NCI-H1694 treated with DMSO at 0.1 percent for 48 hours (cell line): Measurements from ENCODE around the gene DPP9.
"Not testable (repeated sequence)": the region's sequence is repeated elsewhere in the genome, so short reads cannot be mapped to it uniquely, and the experiment has no call there.

Experiments
- DNase-seq: peaks from one replicate; lab custom pipeline; 2025; lab: John Stamatoyannopoulos, UW

The DPP9 gene

DNA sequence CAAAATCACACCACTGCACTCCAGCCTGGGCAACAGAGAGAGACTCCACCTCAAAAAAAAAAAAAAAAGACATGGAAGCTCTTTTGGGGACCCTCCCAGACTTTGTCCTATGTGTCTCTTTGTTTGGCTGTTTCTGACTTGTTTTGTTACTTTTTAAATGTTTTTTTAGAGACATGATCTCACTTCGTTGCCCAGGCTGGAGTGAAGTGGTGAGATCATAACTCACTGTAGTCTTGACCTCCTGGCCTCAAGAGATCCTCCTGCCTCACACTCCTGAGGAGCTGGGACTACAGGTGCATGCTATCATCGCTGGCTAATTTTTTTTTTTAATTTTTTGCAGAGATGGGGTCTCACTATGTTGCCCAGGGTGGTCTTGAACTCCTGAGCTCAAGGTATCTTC is 16.4 kb upstream of the DPP9 start:
- DNase-seq: no peak

DNA sequence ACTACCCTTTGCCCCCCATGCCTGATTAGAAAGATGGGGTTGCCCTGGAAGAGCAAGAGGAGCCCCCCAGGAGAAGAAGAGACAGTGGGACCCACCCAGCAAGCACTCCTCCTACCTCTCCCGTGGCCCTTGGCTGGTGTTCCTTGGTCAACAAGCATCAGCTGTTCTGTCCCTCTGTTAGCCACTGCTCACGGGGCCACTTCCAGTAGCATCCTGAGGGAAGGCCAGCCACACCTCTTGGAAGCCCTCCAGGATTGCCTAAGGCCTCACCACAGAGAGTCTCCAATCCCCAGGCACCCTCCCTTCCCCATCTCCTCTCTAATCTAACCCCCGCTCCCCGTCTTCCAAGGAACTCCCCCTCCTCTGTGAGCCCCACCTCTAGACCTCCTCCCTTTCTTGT is 15.1 kb upstream of the DPP9 start:
- no peak for DNase-seq

DNA sequence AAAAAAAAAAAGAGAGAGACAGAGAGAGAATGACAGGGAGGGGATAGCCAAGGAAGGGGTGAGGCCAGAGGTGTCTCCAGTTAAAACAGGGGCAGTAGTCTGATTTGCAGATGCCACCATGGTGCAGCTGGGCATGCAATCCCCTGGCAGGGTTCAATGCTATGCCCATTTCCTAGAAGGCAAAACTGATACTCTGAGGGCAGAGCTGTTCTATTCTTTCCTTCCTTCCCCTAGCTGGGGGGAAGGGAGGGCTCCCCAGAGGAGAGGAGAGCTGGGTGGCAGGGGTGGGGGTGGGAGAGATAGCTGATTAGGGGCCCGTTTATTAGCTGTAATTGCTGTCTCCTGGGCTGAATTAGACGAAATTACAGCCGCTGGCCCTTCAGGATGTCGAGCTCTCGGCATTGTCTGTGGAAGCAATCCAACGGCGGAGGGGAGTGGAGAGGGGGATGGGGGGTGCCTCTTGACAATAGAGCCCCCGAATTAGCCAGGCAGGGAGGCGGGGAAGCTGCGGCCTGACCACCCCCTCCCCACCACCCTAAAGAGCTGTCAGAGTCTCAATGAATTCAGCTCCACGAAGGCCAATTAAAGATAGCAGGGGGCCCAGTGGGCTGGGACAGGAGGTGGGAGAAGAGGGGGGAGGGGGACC is 14.4 kb upstream of the DPP9 start:
- no peak for DNase-seq

DNA sequence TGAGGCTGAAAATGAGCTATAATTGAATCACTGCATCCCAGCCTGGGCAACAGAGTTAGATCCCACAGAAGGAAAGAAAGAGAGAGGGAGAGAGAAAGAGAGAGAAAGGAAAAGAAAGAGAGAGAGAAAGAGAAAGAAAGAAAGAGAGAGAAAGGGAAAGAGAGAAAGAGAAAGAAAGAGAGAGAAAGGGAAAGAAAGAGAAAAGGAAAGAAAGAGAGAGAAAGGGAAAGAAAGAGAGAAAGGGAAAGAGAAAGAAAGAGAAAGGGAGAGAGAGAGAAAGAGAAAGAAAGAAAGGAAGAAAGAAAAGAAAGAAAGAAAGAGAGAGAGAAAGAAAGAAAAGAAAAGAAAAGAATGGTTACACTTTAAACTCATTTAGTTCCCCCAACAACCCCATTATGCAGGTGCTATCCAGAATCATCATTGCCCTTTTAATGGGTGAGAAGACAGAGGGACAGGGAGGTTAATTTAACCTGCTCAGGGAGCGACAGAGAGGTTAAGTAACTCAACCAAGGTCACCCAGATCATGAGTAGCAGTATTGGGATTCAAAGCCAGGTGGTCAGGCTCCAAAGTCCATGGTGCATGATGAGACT is 10.2 kb upstream of the DPP9 start:
- no peak for DNase-seq

DNA sequence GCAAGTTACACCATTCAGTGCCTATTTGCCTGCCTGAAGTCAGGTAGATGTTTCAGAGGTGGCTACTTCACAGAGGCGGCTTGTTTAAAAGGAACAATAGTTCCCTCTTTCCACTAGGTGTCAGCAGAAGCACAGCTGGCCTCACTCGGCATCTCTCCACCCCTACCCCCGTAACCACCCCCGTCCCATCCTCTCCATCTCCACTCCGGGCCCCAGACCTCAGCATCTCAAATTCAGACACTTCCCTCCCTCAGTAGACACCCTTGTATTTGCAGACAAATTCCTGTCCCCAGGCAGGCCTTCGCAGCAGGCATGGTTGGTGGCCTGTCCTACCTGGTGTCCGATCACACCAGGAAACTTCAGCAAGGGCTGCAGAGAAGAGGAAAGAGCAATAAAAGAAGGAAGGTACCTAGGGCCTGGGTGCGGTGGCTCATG is 9.1 kb upstream of the DPP9 start:
- no peak for DNase-seq

DNA sequence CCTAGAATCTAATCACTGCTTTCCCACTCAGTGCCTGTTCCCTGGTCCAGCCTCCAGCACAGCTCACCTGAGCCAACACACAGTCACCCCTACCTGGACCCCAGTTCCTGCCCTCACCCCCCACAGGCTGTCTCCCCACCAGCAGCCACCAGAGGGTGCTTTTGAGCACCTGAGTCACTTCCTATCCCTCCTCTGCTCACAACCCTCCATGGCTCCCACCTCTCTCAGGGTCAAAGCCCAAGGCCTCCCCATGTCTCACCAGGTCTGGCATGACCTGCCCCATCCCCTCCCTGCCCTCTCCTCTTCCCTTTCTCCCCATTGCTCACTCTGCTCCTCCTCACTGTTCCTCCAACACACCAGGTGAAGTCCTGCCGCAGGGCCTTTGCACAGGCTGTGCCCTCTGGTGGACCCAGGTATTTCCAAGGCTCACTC is 7.1 kb upstream of the DPP9 start:
- no peak for DNase-seq

DNA sequence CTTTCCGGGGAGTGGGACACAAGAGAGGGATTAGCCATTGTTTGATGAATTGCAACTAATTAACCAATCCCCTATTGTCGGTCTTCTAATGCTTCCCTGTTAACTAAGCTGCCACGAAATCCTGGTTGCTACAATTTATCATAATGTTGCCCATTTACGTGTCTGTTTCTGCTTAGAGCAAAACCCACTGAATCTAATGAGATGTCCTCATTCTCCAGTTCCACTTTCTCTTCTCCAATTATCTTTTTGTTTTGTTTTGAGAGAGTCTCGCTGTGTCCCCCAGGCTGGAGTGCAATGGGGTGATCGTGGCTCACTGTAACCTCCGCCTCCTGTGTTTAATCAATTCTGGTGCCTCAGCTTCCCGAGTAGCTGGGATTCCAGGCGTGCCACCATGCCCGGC is 5.2 kb upstream of the DPP9 start:
- no peak for DNase-seq

DNA sequence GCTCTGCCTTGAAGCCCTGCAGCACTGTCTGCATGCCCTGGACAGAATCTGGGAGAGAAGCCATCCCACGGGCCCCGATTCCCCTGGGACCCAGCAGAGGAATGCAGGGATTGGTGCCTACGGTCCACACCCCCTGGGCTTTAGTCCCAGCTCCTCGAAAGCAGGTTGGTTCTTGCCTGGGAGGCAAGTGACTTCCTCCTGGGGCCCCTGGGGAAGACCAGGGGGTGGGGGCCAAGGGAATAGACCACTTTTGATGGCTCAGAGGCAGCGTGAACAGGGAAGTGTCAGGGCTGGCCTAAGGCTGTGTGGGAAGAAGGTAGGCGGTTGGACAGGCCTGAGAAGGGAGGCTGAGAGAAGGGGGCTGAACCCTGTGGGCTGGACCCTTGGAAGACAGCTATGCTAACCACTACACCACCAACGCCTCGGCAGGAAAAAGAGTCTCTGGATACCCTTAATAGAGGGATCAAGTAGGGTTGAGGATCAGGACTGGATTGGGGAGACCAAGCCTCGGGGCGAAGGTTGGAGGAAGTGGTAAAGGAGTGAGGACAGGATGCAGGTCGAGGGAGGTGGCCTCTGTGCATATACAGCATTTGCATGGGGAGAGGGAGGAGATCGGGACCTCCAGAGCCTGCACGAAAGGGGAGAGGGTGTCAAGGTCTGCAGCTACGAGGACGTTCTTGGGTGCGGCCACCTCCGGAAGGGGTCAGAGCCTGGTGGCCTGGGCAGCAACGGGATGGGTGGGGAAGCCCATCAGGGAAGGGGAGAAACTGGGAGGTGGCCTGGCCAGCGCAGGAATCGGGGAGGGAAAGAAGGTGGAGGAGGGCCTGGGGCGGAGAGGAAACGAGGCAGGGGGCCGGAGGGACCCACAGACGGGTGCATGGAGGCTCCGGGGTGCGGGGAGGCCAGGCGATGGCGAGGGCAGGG is 709 bp downstream of the DPP9 start:
- DNase-seq: no peak

DNA sequence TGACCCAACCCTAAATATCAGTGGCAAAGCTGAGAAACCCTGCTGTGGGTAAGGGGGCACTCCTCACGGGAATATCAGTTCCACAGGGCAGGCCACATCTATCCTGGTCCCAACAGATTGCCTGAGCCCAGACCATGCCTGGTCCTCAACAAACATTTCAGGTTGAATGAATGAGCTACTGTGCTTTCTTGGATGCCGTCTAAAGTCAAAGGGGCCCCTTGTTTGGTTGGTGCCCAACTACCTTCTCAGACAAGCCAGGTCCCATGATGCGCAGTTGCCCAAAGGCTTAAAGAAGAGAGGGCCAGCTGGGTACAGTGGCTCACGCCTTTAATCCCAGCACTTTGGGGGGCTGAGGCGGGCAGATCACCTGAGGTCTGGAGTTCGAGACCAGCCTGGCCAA is 2.4 kb downstream of the DPP9 start:
- DNase-seq: no peak

DNA sequence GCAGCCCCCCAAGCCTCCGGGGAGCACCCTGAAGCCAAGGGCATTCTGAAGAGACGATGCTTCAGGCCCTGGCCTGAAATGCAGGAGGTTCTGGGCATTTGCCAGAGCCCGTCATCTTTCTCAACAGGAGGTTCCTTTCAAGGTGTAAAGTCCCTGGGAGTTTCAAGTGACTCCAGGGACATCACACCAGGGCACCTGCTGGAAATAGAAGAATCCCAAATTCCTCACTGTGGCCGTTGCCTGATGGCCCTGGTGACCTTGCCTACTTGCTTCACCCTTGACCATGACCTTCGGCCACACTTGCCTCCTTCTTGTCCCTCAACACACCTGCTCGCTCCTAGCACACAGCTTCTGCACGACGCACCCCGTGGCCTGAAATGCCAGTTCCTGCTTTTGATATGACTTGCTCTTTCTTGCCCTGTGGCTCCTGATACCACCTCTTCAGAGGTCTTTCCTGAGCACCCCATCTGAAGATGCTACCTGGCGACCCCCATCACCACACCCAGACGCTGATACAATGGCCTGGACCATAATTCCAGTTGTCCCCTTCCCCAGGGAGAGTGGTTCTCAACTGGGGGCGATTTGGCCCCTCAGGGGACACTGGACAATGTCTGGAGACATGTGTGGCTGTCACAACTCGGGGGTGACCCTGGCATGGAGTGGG is 3.5 kb downstream of the DPP9 start:
- no peak for DNase-seq

DNA sequence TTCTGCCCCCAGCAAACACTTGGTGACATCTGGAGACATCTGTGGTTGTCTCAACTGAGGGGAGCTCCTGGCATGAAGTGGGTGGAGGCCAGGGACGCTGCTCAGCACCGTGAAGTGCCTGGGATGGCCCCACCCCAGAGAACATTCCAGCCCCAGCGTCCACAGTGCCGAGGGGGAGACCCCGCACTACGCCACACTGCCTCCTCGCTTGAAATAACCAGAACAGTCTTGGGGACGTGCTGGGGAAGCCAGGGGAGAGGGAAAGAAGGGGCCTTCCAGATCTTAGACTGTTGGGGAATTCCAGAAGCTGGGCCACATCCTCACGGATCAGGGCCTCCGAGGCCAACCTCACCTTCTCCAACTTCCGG is 4.2 kb downstream of the DPP9 start:
- DNase-seq: no peak

DNA sequence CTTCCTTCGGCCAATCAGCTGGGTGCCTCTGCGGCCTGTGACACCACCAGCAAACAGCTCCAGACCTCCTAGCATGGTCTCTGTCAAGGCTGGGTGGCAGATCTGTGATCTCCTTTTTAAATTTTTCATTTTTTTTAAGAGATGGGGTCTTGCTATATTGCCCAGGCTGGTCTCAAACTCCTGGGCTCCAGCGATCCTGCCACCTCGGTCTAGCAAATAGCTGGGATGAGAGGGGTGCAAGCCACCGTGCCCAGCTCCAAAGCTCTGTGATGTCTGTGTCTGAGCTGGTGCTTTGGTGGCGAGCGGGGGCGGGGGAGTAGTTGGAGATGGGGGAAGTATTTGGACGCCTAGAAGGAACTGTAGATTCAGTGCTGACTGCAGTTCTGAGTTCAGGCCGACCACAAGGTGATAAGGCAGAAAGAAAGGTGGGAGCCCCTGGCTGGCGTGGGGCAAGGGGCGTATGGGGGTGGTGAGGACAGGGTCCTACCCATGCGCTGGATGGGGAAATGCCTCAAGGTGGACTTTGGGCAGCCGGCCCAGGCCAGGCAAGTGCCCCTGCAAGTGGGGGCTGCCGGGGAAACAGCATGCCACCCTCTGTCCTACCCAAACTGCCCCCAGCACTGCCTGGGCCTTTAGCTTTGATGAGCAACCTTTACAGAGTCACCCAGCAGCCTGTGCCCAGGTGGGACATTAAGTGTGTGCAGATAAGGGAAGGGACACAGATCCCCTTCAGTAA is 5.5 kb downstream of the DPP9 start:
- DNase-seq: no peak

DNA sequence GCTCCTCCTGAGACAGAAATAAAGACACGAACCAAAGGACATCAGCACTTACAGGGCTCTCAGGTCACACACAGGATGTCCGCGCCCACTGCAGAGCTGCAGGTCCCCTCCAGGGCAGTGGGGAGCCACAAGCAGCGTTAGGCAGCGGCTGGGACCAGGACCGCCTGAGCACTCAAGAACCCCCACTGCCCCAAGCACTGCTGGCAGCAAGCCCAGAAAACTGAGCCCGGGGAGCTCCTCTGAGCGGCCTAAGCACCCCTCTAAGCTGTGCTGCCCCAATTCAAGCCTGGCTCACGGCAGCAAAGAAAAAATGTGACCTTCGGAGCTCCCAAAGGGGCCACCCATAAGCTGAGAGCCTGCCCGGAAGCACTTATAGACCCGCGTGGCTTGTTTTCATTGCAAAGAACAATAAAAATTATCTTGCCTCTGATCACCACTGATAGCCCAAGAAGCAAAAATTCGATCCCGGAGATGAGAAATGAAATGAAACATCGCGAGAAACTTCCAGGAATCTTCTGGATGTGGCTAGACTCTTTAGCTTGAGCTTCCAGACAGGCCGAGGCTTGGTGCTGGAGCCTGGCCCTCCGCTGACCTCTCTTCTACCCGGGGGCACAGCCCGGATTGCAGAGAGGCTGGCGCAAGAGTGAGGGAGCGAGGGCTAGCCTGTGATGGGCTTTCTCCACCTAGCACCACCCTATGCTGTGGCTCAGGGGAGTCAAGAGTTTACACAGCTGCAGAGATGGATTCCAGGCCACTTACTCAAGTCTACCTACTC is 6.3 kb downstream of the DPP9 start:
- DNase-seq: no peak

DNA sequence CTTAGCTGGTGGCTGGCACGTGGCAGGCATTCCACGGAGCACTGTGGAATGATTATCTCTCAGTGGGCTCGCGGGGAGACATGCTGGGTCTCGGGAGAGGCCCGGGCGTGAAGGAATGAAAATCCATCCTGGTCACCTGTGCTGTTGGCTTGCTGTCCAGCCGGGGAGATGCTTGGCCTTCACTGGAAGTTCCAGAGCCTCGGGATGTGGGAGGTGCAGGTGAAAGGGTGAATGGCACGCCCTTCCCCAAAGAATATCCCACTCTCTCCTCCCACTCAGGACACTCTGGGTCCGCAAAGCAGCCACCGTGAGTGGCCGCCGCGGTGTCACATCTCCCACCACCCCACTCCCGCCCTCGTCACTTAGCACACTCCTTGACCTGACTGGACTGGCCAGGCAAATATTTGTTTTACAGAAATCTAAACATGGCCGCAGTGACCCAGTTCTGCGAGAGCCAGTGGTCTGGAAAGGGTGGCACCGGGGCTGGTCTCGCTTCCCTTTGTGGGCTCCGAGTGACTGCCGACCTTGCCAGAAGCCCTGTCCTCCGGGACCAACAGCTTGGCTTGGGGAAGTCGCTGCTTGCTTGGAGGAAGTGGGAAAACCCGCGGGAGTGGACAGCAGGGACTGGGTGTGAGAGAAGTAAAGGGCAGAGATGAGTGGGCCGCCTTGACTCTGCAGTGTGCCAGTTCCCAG is 8.0 kb downstream of the DPP9 start:
- no peak for DNase-seq

DNA sequence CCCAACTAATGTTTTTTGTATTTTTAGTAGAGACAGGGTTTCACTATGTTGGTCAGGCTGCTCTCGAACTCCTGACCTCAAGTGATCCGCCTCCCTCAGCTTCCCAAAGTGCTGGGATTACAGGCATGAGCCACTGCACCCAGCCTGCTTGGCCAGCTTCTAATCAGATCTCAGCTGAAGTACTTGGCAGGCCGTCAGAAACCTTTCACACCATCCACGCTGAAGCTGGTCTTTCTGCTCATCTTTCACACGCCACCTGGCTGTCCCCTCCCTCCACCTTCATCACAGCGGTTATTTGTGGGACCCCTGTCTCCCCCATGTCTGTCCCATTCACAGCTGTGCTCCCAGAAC is 8.5 kb downstream of the DPP9 start:
- DNase-seq: not testable (repeated sequence)

DNA sequence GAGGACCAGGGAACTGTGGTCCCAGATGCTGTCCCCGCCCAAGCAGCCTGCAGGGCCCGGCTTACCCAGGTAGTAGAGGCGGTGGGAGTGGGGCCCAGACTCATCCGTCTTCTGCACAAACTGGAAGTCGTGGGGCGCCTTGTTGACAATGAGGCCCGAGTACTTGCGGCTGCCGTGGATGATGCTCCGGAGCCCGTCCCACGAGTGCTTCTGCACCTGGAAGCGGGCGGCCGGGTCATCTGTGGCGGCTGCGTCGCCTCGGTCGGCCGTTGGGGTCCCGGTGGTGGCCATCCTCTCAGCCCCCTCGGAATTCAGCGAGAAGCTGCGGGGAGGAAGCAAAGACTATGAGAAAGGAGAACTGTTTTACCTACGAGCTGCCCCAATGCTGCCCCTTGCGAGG is 9.6 kb downstream of the DPP9 start:
- no peak for DNase-seq

DNA sequence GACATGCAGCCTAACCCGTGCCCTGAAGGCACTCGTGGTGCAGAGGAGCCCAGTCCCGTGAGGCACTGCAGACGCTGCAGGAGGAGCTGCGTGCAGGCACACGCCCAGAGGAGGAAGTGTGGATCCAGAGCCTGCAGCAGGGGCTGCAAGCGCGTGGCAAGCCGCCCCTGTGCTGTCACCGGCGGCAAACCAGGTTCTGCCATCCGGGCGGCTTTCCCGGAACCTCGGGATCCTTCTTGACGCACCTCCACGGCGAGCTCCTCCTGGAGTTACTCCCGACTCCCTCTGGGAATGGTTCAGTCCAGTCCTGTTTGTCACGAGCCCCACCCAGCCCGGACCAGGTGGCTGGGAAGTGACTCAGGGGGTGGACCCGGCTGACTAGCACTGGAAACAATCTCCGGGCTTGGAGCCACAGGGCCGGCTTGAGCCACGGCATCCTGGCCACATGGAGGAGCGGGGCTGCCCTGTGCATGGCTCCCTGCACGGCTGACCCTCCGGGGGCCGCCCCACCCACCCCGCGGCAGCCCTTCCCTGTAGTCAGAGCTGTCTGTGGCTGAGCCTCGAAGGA is 10.2 kb downstream of the DPP9 start:
- DNase-seq: no peak

DNA sequence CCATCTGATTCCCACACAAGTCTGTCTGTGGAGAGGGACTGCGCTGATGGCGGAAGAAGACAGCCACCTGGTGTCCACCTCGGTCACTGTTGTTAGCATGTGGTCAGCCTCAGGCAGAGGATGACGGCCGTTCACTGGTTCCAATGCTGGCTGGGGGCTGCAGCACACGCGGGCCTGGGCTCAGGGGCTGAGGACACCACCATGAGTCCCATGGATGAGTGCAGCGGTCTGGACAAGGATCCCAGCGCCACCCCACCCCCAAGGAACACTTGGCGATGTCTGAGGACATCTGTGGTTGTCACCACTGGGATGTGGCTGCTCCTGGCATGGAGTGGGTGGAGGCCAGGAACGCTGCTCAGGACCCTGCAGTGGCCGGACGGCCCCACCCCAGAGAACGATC is 10.9 kb downstream of the DPP9 start:
- no peak for DNase-seq

DNA sequence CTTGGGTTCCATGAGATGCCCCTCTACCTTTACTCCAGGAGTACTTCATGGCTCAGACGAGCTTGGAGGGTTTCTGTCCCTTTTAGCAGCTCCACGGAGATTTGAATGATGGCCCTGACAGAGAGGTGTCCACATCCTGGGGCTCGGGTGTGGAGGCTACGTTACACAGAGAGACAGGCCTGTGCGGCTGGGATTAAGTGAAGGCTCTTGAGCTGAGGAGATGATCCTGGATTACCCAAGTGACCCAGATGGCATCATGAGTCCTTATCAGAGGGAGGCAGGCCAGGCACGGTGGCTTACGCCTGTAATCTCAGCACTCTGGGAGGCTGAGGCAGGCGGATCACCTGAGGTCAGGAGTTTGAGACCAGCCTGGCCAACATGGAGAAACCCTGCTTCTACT is 12.4 kb downstream of the DPP9 start:
- DNase-seq: no peak

DNA sequence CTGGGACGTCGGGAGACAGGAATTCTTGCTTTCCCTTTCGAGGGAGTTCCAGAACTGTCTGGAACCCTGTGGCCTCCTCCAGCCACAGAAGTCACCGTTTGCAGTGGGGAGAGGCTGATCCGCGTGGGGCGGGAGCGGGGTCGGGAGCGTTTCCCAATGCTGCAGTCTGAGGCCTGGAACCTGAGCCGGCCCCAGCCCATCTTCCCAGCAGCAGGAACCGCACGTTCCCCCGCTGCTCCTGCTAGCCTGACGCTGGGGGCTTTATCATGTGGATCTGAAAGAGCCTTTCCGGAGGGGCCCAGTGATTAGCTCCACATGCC is 13.4 kb downstream of the DPP9 start:
- DNase-seq: no peak
